PC-3 (cell line): ENCODE data around the gene RAB33B. TPM values are rescaled to one million over a fixed set of nuclear protein-coding genes. Genes with fewer than 3 reads are reported as not detected.

ENCODE experiments used
- ATAC-seq: fragments of 200-7000 bp; cut with Tn5 transposase; 2 replicates; pipeline ENCODE4 v1.9.1; 2020; ENCODE audit warnings: mild to moderate bottlenecking, moderate library complexity
- BruUV-seq: library from RNA; stranded (reverse); fragments of 400-500 nt; replicated peaks from 2 replicates; lab custom pipeline; 2021; lab: Mats Ljungman, UMichigan
- CTCF ChIA-PET: fragments of 300-600 bp; sonication (Branson Sonifier 250); formaldehyde crosslinking; loops from one replicate; lab custom pipeline; 2022; ENCODE audit warnings: antibody characterized with exemption; lab: Charles Lee
- POLR2A ChIA-PET: fragments of 300-600 bp; sonication (Branson Sonifier 250); formaldehyde crosslinking; loops from one replicate; lab custom pipeline; 2022; ENCODE audit warnings: antibody characterized with exemption; ENCODE audit not compliant: unreplicated experiment; lab: Charles Lee
- DNase-seq: peaks from one replicate; pipeline ENCODE4 v3.0.0-alpha.2; 2015
- H2AFZ ChIP-seq: fragments of 300-600 bp; sonication (generic); 2 replicates; pipeline ENCODE4 v1.6.0; 2016; ENCODE audit warnings: antibody characterized with exemption, low read length
- H3F3A ChIP-seq: fragments of 300-600 bp; sonication (generic); one replicate; pipeline ENCODE4 v1.6.0; 2017; ENCODE audit warnings: antibody characterized with exemption, low read length, control low read depth, mild to moderate bottlenecking; ENCODE audit not compliant: unreplicated experiment
- H3K27ac ChIP-seq: fragments of 300-600 bp; sonication (generic); 2 replicates; pipeline ENCODE4 v1.5.1; 2016; ENCODE audit warnings: mild to moderate bottlenecking, low read length
- H3K27me3 ChIP-seq: fragments of 300-600 bp; sonication (generic); 2 replicates; pipeline ENCODE4 v1.6.1; 2016; ENCODE audit warnings: low read length, mixed read lengths
- H3K36me3 ChIP-seq: fragments of 300-600 bp; sonication (generic); 2 replicates; pipeline ENCODE4 v1.6.1; 2016; ENCODE audit warnings: low read depth, mixed run types, low read length, mixed read lengths
- H3K4me1 ChIP-seq: fragments of 300-600 bp; sonication (generic); 2 replicates; pipeline ENCODE4 v1.5.1; 2016; ENCODE audit warnings: low read length; ENCODE audit not compliant: insufficient read depth
- H3K4me2 ChIP-seq: fragments of 300-600 bp; sonication (generic); 2 replicates; pipeline ENCODE4 v1.6.0; 2016; ENCODE audit warnings: low read length
- H3K4me3 ChIP-seq: fragments of 300-600 bp; sonication (generic); 2 replicates; pipeline ENCODE4 v1.5.1; 2016; ENCODE audit warnings: mild to moderate bottlenecking, low read length, mixed read lengths
- H3K79me2 ChIP-seq: fragments of 300-600 bp; sonication (generic); 2 replicates; pipeline ENCODE4 v1.6.1; 2017; ENCODE audit warnings: low read length, mixed read lengths
- H3K9ac ChIP-seq: fragments of 300-600 bp; sonication (generic); 2 replicates; pipeline ENCODE4 v1.6.0; 2016; ENCODE audit warnings: mild to moderate bottlenecking, low read length
- H3K9me2 ChIP-seq: fragments of 300-600 bp; sonication (generic); replicated peaks from 2 replicates; pipeline ENCODE4 v1.6.1; 2016; ENCODE audit warnings: mixed run types, low read length, mixed read lengths
- H3K9me3 ChIP-seq: fragments of 300-600 bp; sonication (generic); 2 replicates; pipeline ENCODE4 v1.6.1; 2016; ENCODE audit warnings: low read length, mixed read lengths
- H4K20me1 ChIP-seq: fragments of 300-600 bp; sonication (generic); 2 replicates; pipeline ENCODE4 v1.6.1; 2016; ENCODE audit warnings: low read length, mixed read lengths
- CTCF ChIP-seq: fragments of 300-600 bp; sonication (generic); conservative IDR thresholded peaks from 2 replicates; pipeline ENCODE4 v1.5.1; 2017; ENCODE audit warnings: antibody characterized with exemption, low read depth, mild to moderate bottlenecking, low read length
- EZH2 ChIP-seq: fragments of 300-600 bp; sonication (generic); IDR thresholded peaks from one replicate; pipeline ENCODE4 v1.6.1; 2017; ENCODE audit warnings: antibody characterized with exemption, mild to moderate bottlenecking, low read length; ENCODE audit not compliant: unreplicated experiment
- EZH2phosphoT487 ChIP-seq: fragments of 300-600 bp; sonication (generic); IDR thresholded peaks from 2 replicates; pipeline ENCODE4 v1.6.1; 2018; ENCODE audit warnings: mild to moderate bottlenecking, antibody characterized with exemption, low read length, borderline replicate concordance
- intact Hi-C: fragments of 100-400 bp; cut with micrococcal nuclease; formaldehyde crosslinking; loops from 2 replicates; pipeline ENCODE4 v1.9.0; 2023
- total RNA-seq: library from RNA; depleted of rRNA; stranded (reverse); fragments of >200 nt; gene quantifications from 2 replicates; pipeline ENCODE4 v1.2.3, GENCODE V29; 2014

The RAB33B gene
- total RNA-seq, 1 experiment from 2014 or later: 4.4 TPM

DNA sequence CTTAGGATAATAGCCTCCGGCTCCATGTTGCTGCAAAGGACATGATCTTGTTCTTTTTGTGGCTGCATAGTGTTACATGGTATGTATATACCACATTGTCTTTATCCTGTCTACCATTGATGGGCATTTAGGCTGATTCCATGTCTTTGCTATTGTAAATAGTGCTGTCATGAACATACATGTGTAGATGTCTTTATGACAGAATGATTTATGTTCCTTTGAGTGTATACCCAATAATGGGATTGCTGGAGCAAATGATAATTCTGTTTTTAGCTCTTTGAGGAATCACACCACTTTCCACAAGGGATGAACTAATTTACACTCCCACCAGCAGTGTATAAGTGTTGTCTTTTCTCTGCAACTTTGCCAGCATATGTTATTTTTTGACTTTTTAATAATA is 4.6 kb downstream of the RAB33B start:
- H2AFZ ChIP-seq: no peak overlapping the region
- ChIA-PET CTCF (no interaction called here), POLR2A (no interaction called here)
- H3K9me2 ChIP-seq: no peaks in the 10 kb centered on the region
- no peaks in the 10 kb centered on the region for H3F3A ChIP-seq
- no peak overlapping the region for H3K4me3 ChIP-seq
- intact Hi-C loops: no loop called here
- H3K27me3 ChIP-seq: no peaks in the 10 kb centered on the region
- H3K27ac ChIP-seq: no peak overlapping the region
- no peak overlapping the region for H3K4me2 ChIP-seq
- H3K9me3 ChIP-seq: no peaks in the 10 kb centered on the region
- ATAC-seq (no peak), DNase-seq (no peak)
- peaks cover 72% of the 10 kb centered on the region for H3K79me2 ChIP-seq
- peaks cover 32% of the 10 kb centered on the region for H3K4me1 ChIP-seq
- no peaks in the 10 kb centered on the region for H3K36me3 ChIP-seq
- H3K9ac ChIP-seq: no peak overlapping the region
- no TSS peak for BruUV-seq
- 0 out of 2 replicates have a peak, but pooled peaks cover 7% of the 10 kb centered on the region for H4K20me1 ChIP-seq
- no peak for TF ChIP-seq CTCF
- no peak for TF ChIP-seq EZH2
- TF ChIP-seq EZH2phosphoT487: no peak

DNA sequence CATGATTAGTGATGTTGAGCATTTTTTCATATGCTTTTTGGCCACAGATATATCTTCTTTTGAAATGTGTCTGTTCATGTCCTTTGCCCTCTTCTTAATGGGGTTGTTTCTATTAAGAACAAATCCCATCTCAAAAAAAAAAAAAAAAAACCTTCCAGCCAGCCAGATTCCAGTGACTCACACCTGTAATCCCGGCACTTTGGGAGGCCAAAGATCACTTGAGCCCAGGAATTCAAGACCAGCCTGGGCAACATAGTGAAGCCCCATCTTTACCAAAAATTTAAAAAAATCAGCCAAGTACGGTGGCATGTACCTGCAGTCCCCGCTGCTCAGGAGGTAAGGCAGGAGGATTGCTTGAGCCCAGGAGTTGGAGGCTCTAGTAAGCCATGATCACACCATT is 5.1 kb downstream of the RAB33B start:
- Histone ChIP-seq H3K9me2 (no peaks in the 10 kb centered on the region), H3K4me2 (no peak overlapping the region), H3K9me3 (no peaks in the 10 kb centered on the region), H4K20me1 (0 out of 2 replicates have a peak, but pooled peaks cover 7% of the 10 kb centered on the region), H3K4me3 (no peak overlapping the region), H3F3A (no peaks in the 10 kb centered on the region), H3K27me3 (no peaks in the 10 kb centered on the region), H3K79me2 (peaks cover 77% of the 10 kb centered on the region), H3K9ac (no peak overlapping the region), H3K4me1 (peaks cover 32% of the 10 kb centered on the region), H3K36me3 (no peaks in the 10 kb centered on the region), H2AFZ (no peak overlapping the region), H3K27ac (no peak overlapping the region)
- POLR2A ChIA-PET: no interaction called here
- CTCF ChIA-PET: interaction anchor here (0.6 kb wide), 1 partner anchor 24 kb away, joined by 3 read pairs; no protein-coding TSS in a partner anchor
- DNase-seq (peak; percentile 23), ATAC-seq (no peak)
- intact Hi-C loops: no loop called here
- TF ChIP-seq EZH2phosphoT487 (no peak), CTCF (no peak), EZH2 (no peak)
- no TSS peak for BruUV-seq

- ChIA-PET CTCF (no interaction called here), POLR2A (no interaction called here)
- no peak for ATAC-seq
- no peaks in the 10 kb centered on the region for H3K9me3 ChIP-seq
- 0 out of 2 replicates have a peak, but pooled peaks cover 5% of the 10 kb centered on the region for H4K20me1 ChIP-seq
- no peak overlapping the region for H3K9ac ChIP-seq
- intact Hi-C loops: no loop called here
- no peak overlapping the region for H3K4me2 ChIP-seq
- no peak overlapping the region for H3K27ac ChIP-seq
- no peaks in the 10 kb centered on the region for H3K9me2 ChIP-seq
- no peaks in the 10 kb centered on the region for H3F3A ChIP-seq
- no TSS peak for BruUV-seq
- H3K4me3 ChIP-seq: no peak overlapping the region
- no peak for DNase-seq
- peaks cover 26% of the 10 kb centered on the region for H3K4me1 ChIP-seq
- H3K27me3 ChIP-seq: no peaks in the 10 kb centered on the region
- H3K36me3 ChIP-seq: no peaks in the 10 kb centered on the region
- no peak overlapping the region for H2AFZ ChIP-seq
- TF ChIP-seq EZH2 (no peak), EZH2phosphoT487 (no peak), CTCF (no peak)
- H3K79me2 ChIP-seq: peaks cover 63% of the 10 kb centered on the region
These were observed 6.6 kb downstream of the RAB33B start for GRCh38 chr4:139460565-139460964.
